HG02938 (cell line): ENCODE data around the gene FSD1L.

Experiments used
- ATAC-seq: cut with Tn5 transposase; IDR thresholded peaks from one replicate; pipeline ENCODE4 v1.9.1; 2021; ENCODE audit warnings: mild to moderate bottlenecking, moderate library complexity; ENCODE audit not compliant: unreplicated experiment

FSD1L gene

GRCh38 chr9:105435453-105435852 is 12.4 kb upstream of the FSD1L start:
- no peak for ATAC-seq

- no peak for ATAC-seq
Measured at GRCh38 chr9:105436783-105437182, 11.1 kb upstream of the FSD1L start.

GRCh38 chr9:105437704-105438103 is 10.1 kb upstream of the FSD1L start:
- ATAC-seq = no peak

- no peak for ATAC-seq
Measured at GRCh38 chr9:105438141-105438806, 9.6 kb upstream of the FSD1L start.

- no peak for ATAC-seq
Measured at GRCh38 chr9:105439428-105439827, 8.4 kb upstream of the FSD1L start.

GRCh38 chr9:105441616-105442160 is 6.1 kb upstream of the FSD1L start:
- no peak for ATAC-seq

- ATAC-seq = no peak
Measured at GRCh38 chr9:105443121-105443520, 4.7 kb upstream of the FSD1L start.

GRCh38 chr9:105444130-105444529 is 3.7 kb upstream of the FSD1L start:
- ATAC-seq = no peak

- no peak for ATAC-seq
Measured at GRCh38 chr9:105445203-105445881, 2.5 kb upstream of the FSD1L start.

GRCh38 chr9:105447386-105447813 is 434 bp upstream of the FSD1L start:
- no peak for ATAC-seq

GRCh38 chr9:105449081-105449480 is 1.2 kb downstream of the FSD1L start:
- ATAC-seq = no peak

- ATAC-seq = no peak
Measured at GRCh38 chr9:105452185-105452584, 4.4 kb downstream of the FSD1L start.

GRCh38 chr9:105455836-105456475 is 8.1 kb downstream of the FSD1L start:
- ATAC-seq = no peak

GRCh38 chr9:105457560-105458294 is 9.9 kb downstream of the FSD1L start:
- ATAC-seq = no peak

- no peak for ATAC-seq
Measured at GRCh38 chr9:105458404-105458803, 10.6 kb downstream of the FSD1L start.

GRCh38 chr9:105459336-105459735 is 11.5 kb downstream of the FSD1L start:
- no peak for ATAC-seq

GRCh38 chr9:105466898-105467455 is 19.1 kb downstream of the FSD1L start:
- no peak for ATAC-seq

- ATAC-seq = no peak
Measured at GRCh38 chr9:105468875-105469274, 21.0 kb downstream of the FSD1L start.

- no peak for ATAC-seq
Measured at GRCh38 chr9:105473221-105473620, 25.4 kb downstream of the FSD1L start.

- no peak for ATAC-seq
Measured at GRCh38 chr9:105475302-105475701, 27.5 kb downstream of the FSD1L start.

- ATAC-seq = no peak
Measured at GRCh38 chr9:105479846-105480245, 32.0 kb downstream of the FSD1L start.
